Measurements from ENCODE around the gene PIK3R3. TPM values are rescaled to one million over a fixed set of nuclear protein-coding genes. Genes with fewer than 3 reads are reported as not detected.

Gene PIK3R3
- total and polyA plus RNA-seq, 11 donors: 11.8 to 54.1 (median 41.9) TPM

DNA sequence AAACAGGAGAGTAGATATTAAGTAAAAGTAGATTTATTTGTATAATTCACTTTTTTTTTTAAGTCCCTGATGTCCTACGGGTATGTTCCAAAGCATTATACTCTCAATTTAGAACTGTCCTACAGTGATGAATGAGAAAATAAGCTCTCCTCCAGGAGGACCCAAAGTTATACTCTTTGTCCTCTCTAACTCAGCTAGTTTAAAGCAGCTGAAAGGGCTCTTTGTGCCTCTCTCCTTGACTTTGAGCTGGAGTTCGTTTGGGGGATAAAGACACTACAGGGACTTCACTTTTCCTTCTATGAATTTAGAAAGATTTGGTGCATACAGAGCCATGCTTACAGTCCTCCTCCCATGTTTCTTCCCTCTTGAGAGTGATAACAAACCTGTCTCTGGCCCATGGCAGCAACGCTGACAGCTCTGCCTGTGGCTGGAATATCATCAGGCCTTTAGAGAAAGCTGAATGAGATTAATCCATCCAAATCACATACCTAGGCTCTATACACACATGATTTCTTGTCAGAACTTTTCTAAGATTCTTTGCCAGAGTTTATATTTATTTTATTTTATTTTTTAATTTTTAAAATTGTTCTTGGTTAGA, 134.3 kb downstream of the PIK3R3 start:
- no peak for TF ChIP-seq POLR2A (IDR thresholded peaks at IDR 0.05)
- TF ChIP-seq, protein P1, sequence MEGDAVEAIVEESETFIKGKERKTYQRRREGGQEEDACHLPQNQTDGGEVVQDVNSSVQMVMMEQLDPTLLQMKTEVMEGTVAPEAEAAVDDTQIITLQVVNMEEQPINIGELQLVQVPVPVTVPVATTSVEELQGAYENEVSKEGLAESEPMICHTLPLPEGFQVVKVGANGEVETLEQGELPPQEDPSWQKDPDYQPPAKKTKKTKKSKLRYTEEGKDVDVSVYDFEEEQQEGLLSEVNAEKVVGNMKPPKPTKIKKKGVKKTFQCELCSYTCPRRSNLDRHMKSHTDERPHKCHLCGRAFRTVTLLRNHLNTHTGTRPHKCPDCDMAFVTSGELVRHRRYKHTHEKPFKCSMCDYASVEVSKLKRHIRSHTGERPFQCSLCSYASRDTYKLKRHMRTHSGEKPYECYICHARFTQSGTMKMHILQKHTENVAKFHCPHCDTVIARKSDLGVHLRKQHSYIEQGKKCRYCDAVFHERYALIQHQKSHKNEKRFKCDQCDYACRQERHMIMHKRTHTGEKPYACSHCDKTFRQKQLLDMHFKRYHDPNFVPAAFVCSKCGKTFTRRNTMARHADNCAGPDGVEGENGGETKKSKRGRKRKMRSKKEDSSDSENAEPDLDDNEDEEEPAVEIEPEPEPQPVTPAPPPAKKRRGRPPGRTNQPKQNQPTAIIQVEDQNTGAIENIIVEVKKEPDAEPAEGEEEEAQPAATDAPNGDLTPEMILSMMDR (IDR thresholded peaks at IDR 0.05): no peak
- WGBS, 4 donors: 29 to 41% (median 36%) methylated on average over 3 of the region's 3 CpGs
- Histone ChIP-seq H3K4me3 (no peak overlapping the region), H3K9me3 (no peaks in the 10 kb centered on the region), H3K4me1 (peaks cover 0 to 15% (median 3%) of the 10 kb centered on the region in 12 donors), H3K27me3 (no peaks in the 10 kb centered on the region), H3K27ac (peak overlapping the region in 2 of 12 donors; percentile 28 to 42), H3K36me3 (peaks cover 0 to 33% (median 3%) of the 10 kb centered on the region in 9 donors)
- ATAC-seq (peak; percentile 42 to 68 (median 65)), DNase-seq (no peak)
- intact Hi-C loops (cut with DNase I): no loop called here

DNA sequence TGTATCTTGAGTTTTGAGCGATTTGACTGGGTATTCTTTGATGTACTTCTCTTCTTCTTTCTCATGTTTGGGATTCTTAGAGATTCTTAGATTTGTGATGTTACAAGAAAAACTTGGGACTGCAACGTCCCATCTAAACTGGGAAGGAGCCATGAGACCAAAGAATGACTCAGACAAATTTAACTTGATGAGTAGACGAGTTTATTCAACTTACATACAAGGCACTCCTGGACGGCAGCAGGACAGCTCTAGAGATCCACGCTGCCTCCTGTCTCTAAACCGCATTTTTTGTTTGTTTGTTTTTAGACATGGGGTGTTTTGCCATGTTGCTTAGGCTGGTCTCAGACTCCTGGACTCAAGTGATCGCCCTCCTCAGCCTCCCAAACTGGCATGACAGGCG, 137.1 kb downstream of the PIK3R3 start:
- H3K4me3 ChIP-seq: no peak overlapping the region
- H3K4me1 ChIP-seq: peaks cover 0 to 15% (median 3%) of the 10 kb centered on the region in 12 donors
- DNase-seq: no peak
- TF ChIP-seq, protein P1 (IDR thresholded peaks at IDR 0.05): no peak
- no peak for TF ChIP-seq POLR2A (IDR thresholded peaks at IDR 0.05)
- ATAC-seq: no peak
- H3K27ac ChIP-seq: no peak overlapping the region
- WGBS, 4 donors: 79 to 83% (median 81%) methylated on average over 8 of the region's 8 CpGs
- peaks cover 0 to 7% (median 0%) of the 10 kb centered on the region in 12 donors for H3K9me3 ChIP-seq
- H3K27me3 ChIP-seq: no peaks in the 10 kb centered on the region
- intact Hi-C loops (cut with DNase I): no loop called here
- peaks cover 0 to 14% (median 3%) of the 10 kb centered on the region in 9 donors for H3K36me3 ChIP-seq

DNA sequence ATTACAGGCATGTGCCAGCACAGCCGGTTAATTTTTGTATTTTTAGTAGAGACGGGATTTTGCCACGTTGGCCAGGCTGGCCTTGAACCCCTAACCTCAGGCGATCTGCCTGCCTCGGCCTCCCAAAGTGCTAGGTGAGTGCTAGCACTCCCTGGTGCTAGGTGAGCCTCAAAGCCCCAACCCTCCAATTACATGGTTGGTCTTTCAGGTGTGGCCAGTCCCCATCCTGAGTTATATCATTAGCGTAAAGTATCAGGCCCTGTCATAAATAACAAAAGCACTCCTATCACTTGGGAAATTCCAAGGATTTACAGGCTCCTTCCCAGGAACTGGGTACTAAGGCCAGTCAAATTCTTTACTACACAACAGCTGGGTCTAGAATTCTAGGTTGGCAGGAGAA, 138.0 kb downstream of the PIK3R3 start:
- H3K27me3 ChIP-seq: no peaks in the 10 kb centered on the region
- ATAC-seq (no peak), DNase-seq (no peak)
- peaks cover 0 to 15% (median 3%) of the 10 kb centered on the region in 12 donors for H3K4me1 ChIP-seq
- no peak for TF ChIP-seq POLR2A (IDR thresholded peaks at IDR 0.05)
- intact Hi-C loops (cut with DNase I): no loop called here
- WGBS, 4 donors: 88 to 98% (median 94%) methylated on average over 6 of the region's 6 CpGs
- H3K27ac ChIP-seq: no peak overlapping the region
- no peak overlapping the region for H3K4me3 ChIP-seq
- H3K9me3 ChIP-seq: peaks cover 0 to 7% (median 0%) of the 10 kb centered on the region in 12 donors
- peaks cover 0 to 9% (median 0%) of the 10 kb centered on the region in 9 donors for H3K36me3 ChIP-seq

Other genes with a start within 250 kb of the PIK3R3 start
- gene TSPAN1, start 42.5 kb upstream of the PIK3R3 start, total RNA-seq: 1 to 10 TPM in 5 of 9 donors, under 1 TPM in 4; 0.63 to 3.5 (median 1.1) TPM
- 1 to 10 TPM in 1 of 2 donors, under 1 TPM in 1; 0.65 to 5.5 TPM for gene TSPAN1, start 42.5 kb upstream of the PIK3R3 start, polyA plus RNA-seq
- not detected for gene P3R3URF, start 43.9 kb upstream of the PIK3R3 start, total RNA-seq
- not detected for gene P3R3URF, start 43.9 kb upstream of the PIK3R3 start, polyA plus RNA-seq
- gene POMGNT1, start 65.8 kb upstream of the PIK3R3 start, total RNA-seq: 100 to 1,000 TPM; 117 to 203 (median 144) TPM
- 100 to 1,000 TPM in 1 of 2 donors, 10 to 100 TPM in 1; 85.2 to 117 TPM for gene POMGNT1, start 65.8 kb upstream of the PIK3R3 start, polyA plus RNA-seq
- gene LURAP1, start 70.7 kb upstream of the PIK3R3 start, total RNA-seq: 10 to 100 TPM in 2 of 9 donors, 1 to 10 TPM in 7; 7.1 to 10.6 (median 8.9) TPM
- gene LURAP1, start 70.7 kb upstream of the PIK3R3 start, polyA plus RNA-seq: 10 to 100 TPM in 1 of 2 donors, 1 to 10 TPM in 1; 5.9 to 10.5 TPM
- gene RAD54L, start 115.1 kb upstream of the PIK3R3 start, total RNA-seq: 1 to 10 TPM in 4 of 9 donors, under 1 TPM in 4, not detected in 1; 0.44 to 4.0 (median 0.87) TPM
- gene RAD54L, start 115.1 kb upstream of the PIK3R3 start, polyA plus RNA-seq: under 1 TPM; 0.30 to 0.33 TPM
- 10 to 100 TPM; 34.7 to 60.5 (median 45.8) TPM for gene LRRC41, start 171.0 kb upstream of the PIK3R3 start, total RNA-seq
- gene LRRC41, start 171.0 kb upstream of the PIK3R3 start, polyA plus RNA-seq: 10 to 100 TPM; 17.4 to 31.7 TPM
- 1,000 to 10,000 TPM in 3 of 9 donors, 100 to 1,000 TPM in 6; 622 to 2,380 (median 940) TPM for gene UQCRH, start 171.1 kb upstream of the PIK3R3 start, total RNA-seq
- 1,000 to 10,000 TPM; 1,451 to 2,138 TPM for gene UQCRH, start 171.1 kb upstream of the PIK3R3 start, polyA plus RNA-seq
- gene NSUN4, start 208.2 kb upstream of the PIK3R3 start, total RNA-seq: 10 to 100 TPM in 8 of 9 donors, 1 to 10 TPM in 1; 8.9 to 18.3 (median 14.0) TPM
- gene NSUN4, start 208.2 kb upstream of the PIK3R3 start, polyA plus RNA-seq: 10 to 100 TPM in 1 of 2 donors, 1 to 10 TPM in 1; 9.0 to 15.3 TPM